Measurements from ENCODE around the gene EFNA5.
A peak's percentile ranks its signal among the peaks of the same experiment; 100 is the strongest.

EFNA5 gene

DNA sequence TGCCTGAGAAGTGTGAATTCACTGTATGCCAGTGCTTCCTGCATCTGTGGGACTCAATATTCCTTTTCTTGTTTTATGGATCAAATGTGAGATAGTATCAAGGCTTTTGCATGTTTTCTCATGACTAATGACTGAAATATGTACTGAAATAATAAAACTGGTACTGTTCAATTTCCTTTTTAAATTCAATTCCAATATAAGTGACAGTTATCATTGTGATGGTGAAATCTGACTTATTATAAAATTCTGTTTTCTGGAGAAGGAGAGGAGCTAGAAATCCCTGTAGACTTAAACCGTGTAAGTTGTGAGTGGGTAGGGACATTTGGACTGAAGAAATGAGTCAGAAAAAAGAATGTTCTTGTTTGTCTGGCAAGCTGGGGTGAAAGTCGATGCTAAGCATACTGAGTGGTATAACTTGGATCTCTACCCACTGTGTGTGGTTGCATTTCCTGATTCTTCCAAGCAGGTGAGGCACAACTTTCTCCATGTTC, 245.2 kb downstream of the EFNA5 start:
- Histone ChIP-seq H3K4me3 (ENCODE audit: low read depth, low read length) (no peak overlapping the region), H3K4me1 (ENCODE audit: control insufficient read depth, insufficient read depth, low read length) (no peaks in the 10 kb centered on the region), H3K27ac (ENCODE audit: extremely low read depth, low read depth, low read length) (no peak overlapping the region), H3K9me3 (ENCODE audit: control insufficient read depth, insufficient read depth, low read depth, low read length) (no peaks in the 10 kb centered on the region), H3K36me3 (ENCODE audit: control insufficient read depth in 2 of 2, insufficient read depth in 1 of 2, low read length in 2 of 2) (no peaks in the 10 kb centered on the region; a peak in 2 of 3 replicates)
- ChIA-PET CTCF (interaction anchor here (0.7 to 1.3 kb wide), 2 partner anchors 11 to 178 kb away, joined by 3 to 4 read pairs; no protein-coding TSS in a partner anchor), POLR2A (no interaction called here)
- TF ChIP-seq ZNF473 (tag by site-specific recombination; IDR thresholded peaks at IDR 0.05), result no peak
- no peak for TF ChIP-seq ZFP41 (tag by site-specific recombination; IDR thresholded peaks at IDR 0.05; ENCODE audit: borderline replicate concordance)
- TF ChIP-seq ZNF561 (tag by site-specific recombination; IDR thresholded peaks at IDR 0.05; ENCODE audit: borderline replicate concordance), result no peak
- TF ChIP-seq ZBTB17 (tag by site-specific recombination; IDR thresholded peaks at IDR 0.05), result no peak
- TF ChIP-seq PRDM6 (tag by site-specific recombination; IDR thresholded peaks at IDR 0.05), result peak; percentile 37
- no peak for TF ChIP-seq ZNF596 (tag by site-specific recombination; IDR thresholded peaks at IDR 0.05)
- TF ChIP-seq PRDM1 (tag by site-specific recombination; IDR thresholded peaks at IDR 0.05), result peak; percentile 53
- no peak for TF ChIP-seq ZNF792 (tag by site-specific recombination; IDR thresholded peaks at IDR 0.05)
- no peak for TF ChIP-seq ZEB2 (tag by site-specific recombination; IDR thresholded peaks at IDR 0.05)
- no peak for TF ChIP-seq ZNF777 (tag by site-specific recombination; IDR thresholded peaks at IDR 0.05; ENCODE audit: borderline replicate concordance)
- no peak for TF ChIP-seq ZNF571 (tag by site-specific recombination; IDR thresholded peaks at IDR 0.05)
- no peak for TF ChIP-seq ZNF174 (tag by site-specific recombination; IDR thresholded peaks at IDR 0.05)
- no peak for TF ChIP-seq ZNF311 (tag by site-specific recombination; IDR thresholded peaks at IDR 0.05; ENCODE audit: borderline replicate concordance)
- TF ChIP-seq ZNF16 (tag by site-specific recombination; IDR thresholded peaks at IDR 0.05; ENCODE audit: low read depth), result no peak
- no peak for TF ChIP-seq ZNF501 (tag by site-specific recombination; IDR thresholded peaks at IDR 0.05)
- TF ChIP-seq ZNF394 (tag by site-specific recombination; IDR thresholded peaks at IDR 0.05; ENCODE audit: borderline replicate concordance), result no peak
- no peak for TF ChIP-seq SETDB1 (IDR thresholded peaks at IDR 0.05; ENCODE audit: insufficient read length, low read length)

GRCh38 chr5:107424491-107424890, 246.2 kb downstream of the EFNA5 start:
- ChIA-PET POLR2A (interaction anchor here (0.7 kb wide), 1 partner anchor 1039 kb away, joined by 3 read pairs; no protein-coding TSS in a partner anchor), CTCF (interaction anchor here (1.1 kb wide), 1 partner anchor 247 kb away, joined by 3 read pairs; no protein-coding TSS in a partner anchor)
- no peak overlapping the region for H3K4me3 ChIP-seq (ENCODE audit: low read depth, low read length)
- no peak overlapping the region for H3K27ac ChIP-seq (ENCODE audit: extremely low read depth, low read depth, low read length)
- no peaks in the 10 kb centered on the region for H3K4me1 ChIP-seq (ENCODE audit: control insufficient read depth, insufficient read depth, low read length)
- no peak for TF ChIP-seq ZNF2 (tag by site-specific recombination; IDR thresholded peaks at IDR 0.05)
- no peak for TF ChIP-seq ZNF518A (tag by site-specific recombination; conservative IDR thresholded peaks at IDR 0.05; ENCODE audit: low read depth)
- TF ChIP-seq ZNF274 (IDR thresholded peaks at IDR 0.05; ENCODE audit: low read length), result no peak
- no peak for TF ChIP-seq ZNF274 (tag by site-specific recombination; IDR thresholded peaks at IDR 0.05; ENCODE audit: borderline replicate concordance)
- TF ChIP-seq KLF9 (tag by site-specific recombination; IDR thresholded peaks at IDR 0.05; ENCODE audit: low read depth), result no peak
- TF ChIP-seq ZNF433 (tag by site-specific recombination; IDR thresholded peaks at IDR 0.05; ENCODE audit: low read depth), result no peak
- no peaks in the 10 kb centered on the region; a peak in 1 of 3 replicates for H3K36me3 ChIP-seq (ENCODE audit: control insufficient read depth in 2 of 2, insufficient read depth in 1 of 2, low read length in 2 of 2)
- no peaks in the 10 kb centered on the region for H3K9me3 ChIP-seq (ENCODE audit: control insufficient read depth, insufficient read depth, low read depth, low read length)

Measured in HEK293 (cell line).